GM19328 (cell line): Measurements from ENCODE around the gene CEP41.

Experiments
- ATAC-seq: cut with Tn5 transposase; IDR thresholded peaks from one replicate; pipeline ENCODE4 v1.9.1; 2021; ENCODE audit warnings: mild to moderate bottlenecking, moderate library complexity; ENCODE audit not compliant: unreplicated experiment

CEP41 gene

GRCh38 chr7:130353196-130353595, 87.6 kb downstream of the CEP41 start:
- no peak for ATAC-seq

- no peak for ATAC-seq
These were observed 88.4 kb downstream of the CEP41 start for GRCh38 chr7:130352194-130353074.

- no peak for ATAC-seq
These were observed 89.1 kb downstream of the CEP41 start for GRCh38 chr7:130351791-130352090.

- no peak for ATAC-seq
These were observed 89.6 kb downstream of the CEP41 start for GRCh38 chr7:130350945-130351790.

- ATAC-seq: no peak
These were observed 90.7 kb downstream of the CEP41 start for GRCh38 chr7:130349911-130350782.

GRCh38 chr7:130346941-130347340, 93.9 kb downstream of the CEP41 start:
- ATAC-seq: no peak

- no peak for ATAC-seq
These were observed 94.5 kb downstream of the CEP41 start for GRCh38 chr7:130346177-130346905.

- ATAC-seq: no peak
These were observed 95.1 kb downstream of the CEP41 start for GRCh38 chr7:130345725-130346124.

- ATAC-seq: no peak
These were observed 95.7 kb downstream of the CEP41 start for GRCh38 chr7:130345136-130345535.

- no peak for ATAC-seq
These were observed 96.4 kb downstream of the CEP41 start, which contains the start of gene CPA5 for GRCh38 chr7:130344271-130344866. CPA5 (plus strand) TSS chr7:130344816; CDS start chr7:130346486, 1,670 bp downstream.
